AG04449 (cell line): ENCODE measurements around the gene GPR34.

Experiments
- CTCF ChIA-PET: fragments of 350-600 bp; formaldehyde crosslinking; extraction: SDS; loops from one replicate; lab custom pipeline; 2021; ENCODE audit warnings: antibody characterized with exemption; lab: Yijun Ruan, JAX
- POLR2A ChIA-PET: fragments of 400-600, 350-600 bp; formaldehyde crosslinking; extraction: SDS; loops from one replicate; lab custom pipeline; 2020; ENCODE audit warnings: antibody characterized with exemption, inconsistent platforms; lab: Yijun Ruan, JAX
- DNase-seq: peaks from one replicate; pipeline ENCODE4 v3.0.0-alpha.2; 2010; ENCODE audit warnings: low read depth, low spot score
- H3K4me3 ChIP-seq: 2 replicates; pipeline ENCODE4 v1.5.1; 2011; ENCODE audit warnings: low read depth, mild to moderate bottlenecking, control low read depth, low read length
- CTCF ChIP-seq: IDR thresholded peaks from one replicate; pipeline ENCODE4 v1.5.1; 2011; ENCODE audit warnings: mild to moderate bottlenecking, moderate library complexity, low read length, control low read depth, inconsistent platforms; ENCODE audit not compliant: insufficient read depth; ENCODE audit errors: missing control alignments

GPR34 gene

GRCh38 chrX:41664908-41665307, 23.9 kb upstream of the GPR34 start:
- CTCF ChIA-PET, result no interaction called here

GRCh38 chrX:41665686-41666085, 23.1 kb upstream of the GPR34 start:
- TF ChIP-seq CTCF, result no peak

More at GRCh38 chrX:41664908-41665307, 23.9 kb upstream of the GPR34 start:
- POLR2A ChIA-PET, result no interaction called here
- TF ChIP-seq CTCF, result no peak
- no peak overlapping the region for H3K4me3 ChIP-seq
- no peak for DNase-seq

GRCh38 chrX:41666251-41666650, 22.5 kb upstream of the GPR34 start:
- DNase-seq, result no peak
- ChIA-PET CTCF (no interaction called here), POLR2A (no interaction called here)

More at GRCh38 chrX:41665686-41666085, 23.1 kb upstream of the GPR34 start:
- CTCF ChIA-PET, result no interaction called here
- H3K4me3 ChIP-seq, result no peak overlapping the region
- DNase-seq, result no peak
- POLR2A ChIA-PET, result no interaction called here

GRCh38 chrX:41667631-41668030, 21.1 kb upstream of the GPR34 start:
- no peak for DNase-seq
- H3K4me3 ChIP-seq, result no peak overlapping the region
- TF ChIP-seq CTCF, result no peak
- ChIA-PET POLR2A (no interaction called here), CTCF (no interaction called here)

More at GRCh38 chrX:41666251-41666650, 22.5 kb upstream of the GPR34 start:
- TF ChIP-seq CTCF, result no peak
- H3K4me3 ChIP-seq, result no peak overlapping the region

- H3K4me3 ChIP-seq, result no peak overlapping the region
- CTCF ChIA-PET, result no interaction called here
- POLR2A ChIA-PET, result no interaction called here
- TF ChIP-seq CTCF, result no peak
- DNase-seq, result no peak
Observed at GRCh38 chrX:41670112-41670511, 18.7 kb upstream of the GPR34 start.

GRCh38 chrX:41671082-41671481, 17.7 kb upstream of the GPR34 start:
- DNase-seq, result no peak
- no peak for TF ChIP-seq CTCF
- CTCF ChIA-PET, result no interaction called here
- POLR2A ChIA-PET, result no interaction called here
- no peak overlapping the region for H3K4me3 ChIP-seq
